ENCODE results near the gene ZNF8.

ZNF8 gene

GRCh38 chr19:58265100-58265499 lies 13.7 kb upstream of the ZNF8 start:
- H3K36me3 ChIP-seq, result peaks cover 100% of the 10 kb centered on the region
- no peak overlapping the region for H3K9ac ChIP-seq
- no peak overlapping the region for H3K4me2 ChIP-seq
- no peaks in the 10 kb centered on the region for H3K4me1 ChIP-seq
- no peak overlapping the region for H3K27ac ChIP-seq
- H3K27me3 ChIP-seq, result no peaks in the 10 kb centered on the region
- H3K4me3 ChIP-seq, result peak overlapping the region; percentile 46
- no peaks in the 10 kb centered on the region for H4K20me1 ChIP-seq
- TF ChIP-seq Cebpa-rat (IDR thresholded peaks at IDR 0.05), result no peak
- peaks cover 100% of the 10 kb centered on the region for H3K9me3 ChIP-seq

- H4K20me1 ChIP-seq, result no peaks in the 10 kb centered on the region
- H3K9me3 ChIP-seq, result peaks cover 100% of the 10 kb centered on the region
These were observed 10.4 kb upstream of the ZNF8 start for GRCh38 chr19:58268344-58268743.

GRCh38 chr19:58274771-58275201 lies 4.0 kb upstream of the ZNF8 start:
- Histone ChIP-seq H3K27ac (no peak overlapping the region), H3K27me3 (no peaks in the 10 kb centered on the region), H3K4me1 (peaks cover 19% of the 10 kb centered on the region), H3K9ac (no peak overlapping the region), H4K20me1 (no peaks in the 10 kb centered on the region), H3K36me3 (peaks cover 76% of the 10 kb centered on the region), H3K4me2 (no peak overlapping the region), H3K4me3 (no peak overlapping the region), H3K9me3 (peaks cover 71% of the 10 kb centered on the region)
- TF ChIP-seq Cebpa-rat (IDR thresholded peaks at IDR 0.05), result no peak

More at GRCh38 chr19:58268344-58268743, 10.4 kb upstream of the ZNF8 start:
- Histone ChIP-seq H3K4me3 (no peak overlapping the region), H3K27ac (no peak overlapping the region), H3K36me3 (peaks cover 100% of the 10 kb centered on the region), H3K4me1 (no peaks in the 10 kb centered on the region), H3K27me3 (no peaks in the 10 kb centered on the region), H3K4me2 (no peak overlapping the region), H3K9ac (no peak overlapping the region)
- TF ChIP-seq Cebpa-rat (IDR thresholded peaks at IDR 0.05), result no peak

- Histone ChIP-seq H3K27me3 (no peaks in the 10 kb centered on the region), H3K9me3 (peaks cover 70% of the 10 kb centered on the region), H3K4me2 (no peak overlapping the region), H3K4me3 (no peak overlapping the region), H3K9ac (no peak overlapping the region), H3K36me3 (peaks cover 75% of the 10 kb centered on the region), H3K27ac (no peak overlapping the region), H3K4me1 (peaks cover 27% of the 10 kb centered on the region), H4K20me1 (no peaks in the 10 kb centered on the region)
- TF ChIP-seq Cebpa-rat (IDR thresholded peaks at IDR 0.05), result no peak
These were observed 3.2 kb upstream of the ZNF8 start for GRCh38 chr19:58275564-58275963.

- no peak overlapping the region for H3K9ac ChIP-seq
- peaks cover 70% of the 10 kb centered on the region for H3K9me3 ChIP-seq
- peaks cover 75% of the 10 kb centered on the region for H3K36me3 ChIP-seq
- H3K4me2 ChIP-seq, result peak overlapping the region; percentile 77
- H3K4me1 ChIP-seq, result peaks cover 28% of the 10 kb centered on the region
- no peak for TF ChIP-seq Cebpa-rat (IDR thresholded peaks at IDR 0.05)
- H3K27me3 ChIP-seq, result no peaks in the 10 kb centered on the region
- no peak overlapping the region for H3K27ac ChIP-seq
- H3K4me3 ChIP-seq, result 0 out of 2 replicates have a peak overlapping the region, but pooled peaks have one; percentile 96
- H4K20me1 ChIP-seq, result no peaks in the 10 kb centered on the region; the same call in 1 of the 2 replicates
These were observed 1.6 kb upstream of the ZNF8 start for GRCh38 chr19:58277197-58277596.

GRCh38 chr19:58277748-58278540 lies 811 bp upstream of the ZNF8 start:
- Histone ChIP-seq H3K9ac (peak overlapping the region; percentile 97), H3K4me2 (peak overlapping the region; percentile 77), H4K20me1 (no peaks in the 10 kb centered on the region; the same call in 1 of the 2 replicates), H3K27ac (peak overlapping the region; percentile 89), H3K9me3 (peaks cover 70% of the 10 kb centered on the region), H3K27me3 (no peaks in the 10 kb centered on the region), H3K36me3 (peaks cover 75% of the 10 kb centered on the region), H3K4me1 (peaks cover 28% of the 10 kb centered on the region), H3K4me3 (peak overlapping the region; percentile 96)
- no peak for TF ChIP-seq Cebpa-rat (IDR thresholded peaks at IDR 0.05)

GRCh38 chr19:58279042-58279924 lies 528 bp downstream of the ZNF8 start:
- H3K4me1 ChIP-seq, result peaks cover 28% of the 10 kb centered on the region
- H3K4me2 ChIP-seq, result peak overlapping the region; percentile 94
- H3K4me3 ChIP-seq, result peak overlapping the region; percentile 96
- H3K27me3 ChIP-seq, result no peaks in the 10 kb centered on the region
- peaks cover 70% of the 10 kb centered on the region for H3K9me3 ChIP-seq
- H3K9ac ChIP-seq, result peak overlapping the region; percentile 97
- peaks cover 75% of the 10 kb centered on the region for H3K36me3 ChIP-seq
- no peak for TF ChIP-seq Cebpa-rat (IDR thresholded peaks at IDR 0.05)
- H4K20me1 ChIP-seq, result peaks cover 2% of the 10 kb centered on the region; the same call in 1 of the 2 replicates
- H3K27ac ChIP-seq, result peak overlapping the region; percentile 95

- no peak for TF ChIP-seq Cebpa-rat (IDR thresholded peaks at IDR 0.05)
- peak overlapping the region; percentile 94 for H3K4me2 ChIP-seq
- H4K20me1 ChIP-seq, result peaks cover 8% of the 10 kb centered on the region; the same call in 1 of the 2 replicates
- H3K9ac ChIP-seq, result peak overlapping the region; percentile 97; the same call in 1 of the 2 replicates
- H3K27ac ChIP-seq, result no peak overlapping the region
- H3K36me3 ChIP-seq, result peaks cover 75% of the 10 kb centered on the region
- no peaks in the 10 kb centered on the region for H3K27me3 ChIP-seq
- peaks cover 28% of the 10 kb centered on the region for H3K4me1 ChIP-seq
- H3K4me3 ChIP-seq, result peak overlapping the region; percentile 96
- peaks cover 70% of the 10 kb centered on the region for H3K9me3 ChIP-seq
These were observed 1.2 kb downstream of the ZNF8 start for GRCh38 chr19:58279925-58280316.

GRCh38 chr19:58284199-58284598 lies 5.4 kb downstream of the ZNF8 start:
- no peak for TF ChIP-seq Cebpa-rat (IDR thresholded peaks at IDR 0.05)
- Histone ChIP-seq H4K20me1 (peaks cover 19% of the 10 kb centered on the region; the same call in 1 of the 2 replicates), H3K4me1 (peaks cover 14% of the 10 kb centered on the region; the same call in 1 of the 2 replicates), H3K4me2 (no peak overlapping the region), H3K27ac (no peak overlapping the region), H3K4me3 (no peak overlapping the region), H3K27me3 (no peaks in the 10 kb centered on the region), H3K9ac (no peak overlapping the region), H3K9me3 (peaks cover 94% of the 10 kb centered on the region), H3K36me3 (peaks cover 94% of the 10 kb centered on the region)

Measured in BLaER1 (cell line).